CMK (cell line): Measurements from ENCODE around the gene ADGRV1.
"Not testable (repeated sequence)": the region's sequence is repeated elsewhere in the genome, so short reads cannot be mapped to it uniquely, and the experiment has no call there.

Experiments
- DNase-seq: peaks from one replicate; pipeline ENCODE4 v3.0.0-alpha.2; 2010; ENCODE audit warnings: low read depth

Gene ADGRV1

DNA sequence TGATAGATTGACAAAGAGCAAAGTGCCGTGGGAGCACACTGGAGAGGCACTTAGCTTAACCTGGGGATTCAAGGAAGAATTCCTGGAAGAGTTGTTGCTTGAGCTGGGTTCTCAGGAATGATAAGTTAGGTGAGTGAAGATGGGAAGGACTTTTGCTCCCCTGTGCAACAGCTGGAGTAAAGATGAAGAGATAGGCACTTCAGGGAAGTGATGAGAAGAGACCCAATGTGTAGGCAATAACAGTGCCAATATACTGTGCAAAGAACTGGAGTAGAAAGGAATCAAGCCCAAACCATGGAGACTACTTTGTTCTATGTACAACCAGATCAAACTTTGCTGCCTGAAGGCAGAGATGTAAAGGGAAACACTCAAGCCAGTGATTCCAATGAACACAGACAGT is 92.2 kb downstream of the ADGRV1 start:
- no peak for DNase-seq

DNA sequence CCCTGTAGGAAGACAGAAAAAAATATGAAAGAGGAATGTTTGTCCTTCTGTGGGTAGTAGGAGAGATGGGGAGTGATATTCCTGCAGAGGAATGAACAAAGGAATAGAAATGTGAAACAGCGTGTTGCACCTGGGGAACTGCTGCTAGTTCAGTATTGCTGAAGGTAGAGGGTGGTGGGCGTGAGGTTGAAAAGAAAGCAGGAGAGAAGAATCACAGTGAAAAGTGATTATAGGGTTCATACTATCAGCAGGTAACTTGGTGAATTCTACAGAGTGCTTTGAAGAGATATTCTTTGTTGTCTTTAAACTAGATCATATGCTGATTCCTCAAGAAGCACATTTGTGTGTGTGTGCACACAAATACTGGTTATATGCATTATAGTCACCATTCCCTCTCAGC is 95.6 kb downstream of the ADGRV1 start:
- no peak for DNase-seq

DNA sequence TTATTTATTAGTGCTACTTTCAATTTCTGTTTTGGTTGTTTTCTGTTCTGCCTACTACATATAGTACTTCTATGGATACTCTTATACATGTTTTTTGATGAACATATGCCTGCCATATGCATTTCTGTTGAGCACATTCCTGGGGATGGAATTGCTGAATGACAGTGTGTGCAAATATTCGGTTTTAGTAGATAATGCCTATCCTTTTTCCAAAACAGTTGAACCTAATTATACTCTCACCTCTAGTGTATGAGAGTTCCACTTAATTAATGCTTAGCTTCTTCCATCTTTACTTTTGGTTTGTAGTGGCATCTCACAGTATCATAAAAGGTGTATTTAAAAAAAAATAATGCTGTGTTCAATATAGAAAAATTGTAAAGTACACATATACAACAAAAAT is 96.8 kb downstream of the ADGRV1 start:
- no peak for DNase-seq

DNA sequence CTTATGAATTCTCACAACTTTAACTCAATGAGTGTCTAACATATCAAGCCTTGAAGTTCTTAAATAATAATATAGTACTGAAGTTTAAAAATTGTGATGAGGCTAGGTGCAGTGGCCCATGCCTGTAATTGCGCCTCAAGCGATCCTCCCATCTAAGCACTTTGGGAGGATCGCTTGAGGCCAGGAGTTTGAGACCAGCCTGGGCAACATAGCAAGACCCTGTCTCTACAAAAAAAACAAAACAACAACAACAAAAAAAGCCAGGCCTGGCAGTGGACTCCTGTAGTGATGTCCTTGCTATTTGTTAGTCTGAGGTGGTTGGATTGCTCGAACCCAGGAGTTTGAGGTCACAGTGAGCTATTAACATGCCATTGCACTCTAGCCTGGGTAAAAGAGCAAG is 98.4 kb downstream of the ADGRV1 start:
- no peak for DNase-seq

DNA sequence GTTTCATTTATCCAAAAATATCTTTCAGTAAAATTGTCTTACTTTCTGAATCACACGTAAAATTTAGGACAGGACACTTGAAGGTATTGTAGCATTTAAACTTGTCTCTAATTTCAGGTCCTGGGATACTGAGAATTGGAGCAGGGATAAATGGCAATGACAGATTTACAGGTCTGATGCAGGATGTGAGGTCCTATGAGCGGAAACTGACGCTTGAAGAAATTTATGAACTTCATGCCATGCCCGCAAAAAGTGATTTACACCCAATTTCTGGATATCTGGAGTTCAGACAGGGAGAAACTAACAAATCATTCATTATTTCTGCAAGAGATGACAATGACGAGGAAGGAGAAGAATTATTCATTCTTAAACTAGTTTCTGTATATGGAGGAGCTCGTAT is 99.2 kb downstream of the ADGRV1 start:
- no peak for DNase-seq

DNA sequence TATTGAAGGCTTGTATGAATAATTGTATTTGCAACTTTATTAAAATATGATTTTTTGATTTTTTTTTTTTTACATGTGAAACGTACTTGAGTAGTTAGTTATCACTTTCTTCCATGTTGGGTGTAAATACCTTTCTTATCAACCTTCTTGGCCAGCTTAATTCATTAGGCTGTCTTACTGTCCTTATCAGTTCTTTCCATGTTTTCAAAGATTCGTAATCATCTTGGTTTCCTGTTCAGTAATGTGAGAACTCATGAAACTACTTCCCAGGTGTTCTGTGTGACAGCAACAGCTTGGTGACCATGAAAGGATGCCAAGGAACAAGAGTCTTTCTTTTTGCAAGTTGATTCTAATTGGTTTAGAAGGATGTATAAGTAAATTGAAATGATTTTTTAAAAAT is 100.0 kb downstream of the ADGRV1 start:
- no peak for DNase-seq

DNA sequence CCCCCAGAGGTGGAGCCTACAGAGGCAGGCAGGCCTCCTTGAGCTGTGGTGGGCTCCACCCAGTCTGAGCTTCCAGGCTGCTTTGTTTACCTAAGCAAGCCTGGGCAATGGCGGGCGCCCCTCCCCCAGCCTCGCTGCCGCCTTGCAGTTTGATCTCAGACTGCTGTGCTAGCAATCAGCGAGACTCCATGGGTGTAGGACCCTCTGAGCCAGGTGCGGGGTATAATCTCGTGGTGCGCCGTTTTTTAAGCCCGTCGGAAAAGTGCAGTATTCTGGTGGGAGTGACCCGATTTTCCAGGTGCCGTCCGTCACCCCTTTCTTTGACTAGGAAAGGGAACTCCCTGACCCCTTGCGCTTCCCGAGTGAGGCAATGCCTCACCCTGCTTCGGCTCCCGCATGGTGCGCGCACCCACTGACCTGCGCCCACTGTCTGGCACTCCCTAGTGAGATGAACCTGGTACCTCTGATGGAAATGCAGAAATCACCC is 109.5 kb downstream of the ADGRV1 start:
- DNase-seq, result not testable (repeated sequence)

DNA sequence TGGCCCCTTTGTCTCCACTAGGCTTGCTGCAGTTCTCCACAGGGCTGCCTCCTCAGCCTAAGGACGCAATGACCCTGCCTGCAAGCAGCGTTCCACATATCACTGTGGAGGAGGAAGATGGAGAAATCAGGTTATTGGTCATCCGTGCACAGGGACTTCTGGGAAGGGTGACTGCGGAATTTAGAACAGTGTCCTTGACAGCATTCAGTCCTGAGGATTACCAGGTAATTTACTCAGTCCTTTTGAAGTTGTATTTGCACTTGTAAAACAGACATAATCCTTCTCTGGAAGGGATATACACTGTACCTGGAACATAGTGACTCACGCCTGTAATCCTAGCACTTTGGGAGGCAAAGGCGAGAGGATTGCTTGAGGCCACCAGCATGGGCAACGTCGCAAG is 116.6 kb downstream of the ADGRV1 start:
- DNase-seq, result no peak

DNA sequence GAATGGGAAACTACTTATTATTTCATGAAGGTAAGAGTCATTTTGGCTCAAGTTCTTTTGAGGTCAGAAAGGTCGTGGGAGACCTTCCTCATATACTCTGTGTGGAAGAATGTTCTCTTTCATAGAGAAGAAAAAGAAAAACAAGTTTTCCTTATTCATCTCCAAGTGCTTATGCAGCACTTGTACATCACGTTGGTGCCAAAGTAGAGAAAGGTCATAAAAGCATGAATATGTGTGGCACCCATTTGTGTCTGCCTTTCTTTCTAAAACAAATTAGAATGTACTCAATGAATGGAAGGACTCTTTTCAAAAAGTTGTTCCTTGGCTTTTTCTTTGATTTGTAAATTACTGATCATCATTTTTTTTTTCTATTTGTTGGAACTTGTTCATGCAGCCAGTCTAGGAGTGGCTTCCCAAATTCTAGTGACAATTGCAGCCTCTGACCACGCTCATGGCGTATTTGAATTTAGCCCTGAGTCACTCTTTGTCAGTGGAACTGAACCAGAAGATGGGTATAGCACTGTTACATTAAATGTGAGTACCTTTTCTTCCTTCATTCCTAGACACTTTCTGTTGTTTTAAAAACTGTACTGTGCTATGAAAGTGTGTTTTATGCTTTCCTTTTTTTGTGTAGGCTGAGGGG is 122.4 kb downstream of the ADGRV1 start:
- no peak for DNase-seq

DNA sequence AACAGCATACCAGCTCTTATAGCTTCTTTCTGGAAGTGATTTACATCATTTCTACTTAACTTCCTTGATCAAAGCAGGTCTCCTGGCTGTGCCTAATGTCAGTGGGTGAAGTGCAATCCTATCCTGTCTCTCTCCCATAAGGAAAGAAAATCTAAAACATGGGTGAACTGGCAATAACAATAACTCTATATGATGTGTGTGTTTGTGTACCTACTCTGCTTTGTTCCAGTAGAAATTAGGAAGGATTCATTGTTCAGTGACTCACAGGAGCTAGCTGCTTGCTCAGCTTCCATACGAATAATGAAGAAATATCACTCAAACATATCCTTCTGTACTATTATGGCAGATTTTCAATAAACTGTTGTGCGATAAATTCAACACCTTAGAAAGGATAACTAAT is 123.7 kb downstream of the ADGRV1 start:
- DNase-seq, result no peak

DNA sequence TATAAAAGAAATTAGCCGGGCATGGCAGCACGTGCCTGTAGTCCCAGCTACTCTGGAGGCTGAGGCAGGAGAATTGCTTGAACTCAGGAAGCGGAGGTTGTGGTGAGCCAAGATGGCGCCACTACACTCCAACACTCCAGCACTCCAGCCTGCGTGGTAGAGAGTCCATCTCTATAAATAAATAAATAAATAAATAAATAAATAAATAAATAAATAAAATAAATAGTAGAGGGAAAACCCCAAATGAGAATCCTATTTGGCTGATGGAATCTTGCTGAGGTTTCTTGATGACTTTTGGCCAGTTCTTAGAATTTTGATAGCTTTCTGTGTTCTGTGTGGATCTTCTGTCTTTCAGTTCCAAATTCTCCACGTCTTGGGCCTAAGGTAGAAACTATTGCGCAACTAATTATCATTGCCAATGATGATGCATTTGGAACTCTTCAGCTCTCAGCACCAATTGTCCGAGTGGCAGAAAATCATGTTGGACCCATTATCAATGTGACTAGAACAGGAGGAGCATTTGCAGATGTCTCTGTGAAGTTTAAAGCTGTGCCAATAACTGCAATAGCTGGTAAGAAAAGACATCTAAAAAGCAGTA is 126.9 kb downstream of the ADGRV1 start:
- no peak for DNase-seq

DNA sequence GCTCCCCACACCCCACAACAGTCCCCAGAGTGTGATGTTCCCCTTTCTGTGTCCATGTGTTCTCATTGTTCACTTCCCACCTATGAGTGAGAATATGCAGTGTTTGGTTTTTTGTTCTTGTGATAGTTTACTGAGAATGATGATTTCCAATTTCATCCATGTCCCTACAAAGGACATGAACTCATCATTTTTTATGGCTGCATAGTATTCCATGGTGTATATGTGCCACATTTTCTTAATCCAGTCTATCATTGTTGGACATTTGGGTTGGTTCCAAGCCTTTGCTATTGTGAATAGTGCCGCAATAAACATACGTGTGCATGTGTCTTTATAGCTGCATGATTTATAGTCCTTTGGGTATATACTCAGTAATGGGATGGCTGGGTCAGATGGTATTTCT is 127.8 kb downstream of the ADGRV1 start:
- not testable (repeated sequence) for DNase-seq

DNA sequence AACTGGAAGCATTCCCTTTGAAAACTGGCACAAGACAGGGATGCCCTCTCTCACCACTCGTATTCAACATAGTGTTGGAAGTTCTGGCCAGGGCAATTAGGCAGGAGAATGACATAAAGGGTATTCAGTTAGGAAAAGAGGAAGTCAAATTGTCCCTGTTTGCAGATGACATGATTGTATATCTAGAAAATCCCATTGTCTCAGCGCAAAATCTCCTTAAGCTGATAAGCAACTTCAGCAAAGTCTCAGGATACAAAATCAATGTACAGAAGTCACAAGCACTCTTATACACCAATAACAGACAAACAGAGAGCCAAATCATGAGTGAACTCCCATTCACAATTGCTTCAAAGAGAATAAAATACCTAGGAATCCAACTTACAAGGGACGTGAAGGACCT is 128.9 kb downstream of the ADGRV1 start:
- not testable (repeated sequence) for DNase-seq

DNA sequence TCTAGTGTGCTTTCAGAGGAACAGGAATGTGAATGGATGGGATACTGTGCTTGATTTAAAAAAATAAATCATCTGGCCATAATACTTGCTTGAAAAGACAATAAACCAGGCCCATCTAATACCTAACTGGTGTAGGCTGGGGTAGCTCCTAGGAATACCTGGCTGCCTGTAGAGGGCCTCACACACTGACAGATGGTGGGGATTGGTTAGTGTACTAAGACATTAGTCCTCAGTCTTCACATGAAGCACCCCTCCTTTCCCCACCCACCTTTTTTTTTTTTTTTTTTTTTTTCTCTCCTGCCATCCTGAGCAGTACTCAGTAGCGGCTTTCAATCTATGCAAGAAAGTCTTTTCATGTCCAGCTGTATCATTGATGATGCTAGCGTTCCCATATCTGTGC is 130.5 kb downstream of the ADGRV1 start:
- DNase-seq, result no peak

DNA sequence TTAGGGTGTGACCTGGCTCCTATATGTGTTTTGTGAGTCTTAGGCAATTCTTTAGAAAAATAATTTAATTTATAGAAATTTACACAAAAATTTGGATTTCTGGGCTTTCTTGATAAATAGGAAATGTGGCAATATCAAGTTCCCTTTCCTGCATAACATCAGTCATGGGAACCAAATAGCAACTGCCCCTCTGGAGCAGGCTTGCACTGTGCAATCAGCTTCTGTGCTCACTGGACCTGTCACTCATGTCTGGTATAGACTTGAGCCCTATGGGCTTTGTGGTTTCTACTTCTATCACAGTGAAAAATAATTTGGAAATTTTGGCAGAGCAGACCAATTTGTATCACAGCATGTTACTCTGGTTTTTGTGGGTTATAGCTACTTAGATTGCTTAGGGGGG is 131.7 kb downstream of the ADGRV1 start:
- no peak for DNase-seq

DNA sequence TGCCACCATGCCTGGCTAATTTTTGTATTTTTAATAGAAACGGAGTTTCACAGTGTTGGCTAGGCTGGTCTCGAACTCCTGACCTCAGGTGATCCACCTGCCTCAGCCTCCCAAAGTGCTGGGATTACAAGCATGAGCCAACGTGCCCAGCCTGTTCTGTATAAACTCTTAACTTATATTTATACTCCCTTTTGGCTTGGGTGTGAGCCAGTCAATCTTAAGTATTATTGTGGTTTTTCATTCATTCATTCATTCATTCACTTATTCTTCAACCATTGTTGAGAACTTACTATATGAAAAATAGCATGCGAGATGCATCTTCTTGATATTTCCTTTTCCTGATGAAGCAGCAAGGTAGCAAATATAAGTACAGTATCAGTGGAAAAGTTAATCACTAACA is 132.9 kb downstream of the ADGRV1 start:
- DNase-seq, result no peak

DNA sequence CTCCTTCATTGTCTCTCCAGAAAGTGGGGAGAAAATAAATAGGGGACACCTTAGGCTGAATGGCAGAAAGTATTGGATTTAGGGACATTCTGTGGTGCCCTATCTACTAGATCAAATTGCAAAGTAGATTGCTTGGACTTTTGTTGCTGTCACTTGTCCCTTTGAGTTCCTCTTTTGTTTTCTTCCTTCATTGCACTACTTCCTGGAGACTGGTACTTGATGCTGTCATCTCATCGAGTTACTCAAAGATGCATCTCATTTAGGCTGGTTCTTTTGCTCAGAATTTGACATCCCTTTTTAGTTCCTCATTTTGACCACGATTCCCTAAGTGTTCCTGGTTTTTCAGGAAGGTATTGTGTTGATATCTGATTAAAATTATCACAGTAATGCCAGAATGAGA is 137.6 kb downstream of the ADGRV1 start:
- no peak for DNase-seq

DNA sequence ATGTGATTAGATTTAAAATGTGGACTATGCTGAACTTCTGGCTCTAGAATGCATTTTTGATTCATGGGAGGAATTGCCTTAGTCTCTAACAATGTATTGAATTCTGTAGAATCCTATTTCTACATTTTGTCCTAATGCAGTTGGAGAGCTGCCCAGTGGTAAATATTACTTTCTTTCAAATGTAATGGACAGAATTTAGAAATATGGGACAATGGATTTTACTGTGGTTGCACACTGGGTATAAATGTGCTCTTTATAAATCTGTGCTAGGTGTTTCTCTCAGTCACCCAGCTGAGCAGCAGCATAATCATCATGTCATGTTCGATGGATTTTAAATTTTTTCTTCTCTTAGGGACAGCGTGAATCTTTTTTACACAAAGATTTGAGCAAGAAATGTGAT is 141.7 kb downstream of the ADGRV1 start:
- no peak for DNase-seq

DNA sequence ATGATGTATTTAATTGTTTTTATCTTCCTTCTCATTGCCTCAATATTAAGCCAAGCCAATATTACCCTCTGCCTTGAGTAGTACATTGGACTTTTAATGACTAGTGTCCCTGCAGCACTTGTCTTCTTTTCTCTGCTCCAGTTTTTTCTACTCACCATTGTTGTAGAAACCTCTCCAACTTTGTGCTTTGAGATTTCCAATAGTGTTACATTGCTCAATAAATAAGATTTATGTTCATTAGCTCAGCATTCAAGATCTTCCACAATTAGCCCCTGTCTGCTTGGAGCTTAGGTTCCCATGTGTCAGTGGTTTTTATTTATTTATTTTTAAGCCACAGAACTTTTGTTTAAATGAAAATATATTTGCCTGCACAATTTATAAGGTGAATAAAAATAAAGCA is 145.3 kb downstream of the ADGRV1 start:
- DNase-seq, result no peak

DNA sequence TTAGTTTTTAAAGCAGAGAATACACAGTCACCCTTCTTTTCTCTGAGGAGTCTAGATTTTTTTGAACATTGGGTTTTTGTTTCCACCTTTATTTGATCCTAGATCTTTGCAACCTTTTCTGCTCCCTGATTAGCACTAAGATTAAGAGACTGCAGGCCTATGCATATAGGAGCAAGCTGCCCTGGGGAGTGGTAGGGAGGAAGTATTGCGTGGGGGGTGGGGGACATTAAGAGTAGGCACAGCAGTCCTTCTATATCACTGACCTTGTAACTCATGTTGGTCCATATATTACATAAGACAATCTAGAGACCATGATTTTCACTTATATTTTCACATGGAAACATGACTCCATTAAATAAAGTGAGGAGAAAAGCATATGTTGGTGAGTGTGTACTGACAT is 149.1 kb downstream of the ADGRV1 start:
- no peak for DNase-seq

DNA sequence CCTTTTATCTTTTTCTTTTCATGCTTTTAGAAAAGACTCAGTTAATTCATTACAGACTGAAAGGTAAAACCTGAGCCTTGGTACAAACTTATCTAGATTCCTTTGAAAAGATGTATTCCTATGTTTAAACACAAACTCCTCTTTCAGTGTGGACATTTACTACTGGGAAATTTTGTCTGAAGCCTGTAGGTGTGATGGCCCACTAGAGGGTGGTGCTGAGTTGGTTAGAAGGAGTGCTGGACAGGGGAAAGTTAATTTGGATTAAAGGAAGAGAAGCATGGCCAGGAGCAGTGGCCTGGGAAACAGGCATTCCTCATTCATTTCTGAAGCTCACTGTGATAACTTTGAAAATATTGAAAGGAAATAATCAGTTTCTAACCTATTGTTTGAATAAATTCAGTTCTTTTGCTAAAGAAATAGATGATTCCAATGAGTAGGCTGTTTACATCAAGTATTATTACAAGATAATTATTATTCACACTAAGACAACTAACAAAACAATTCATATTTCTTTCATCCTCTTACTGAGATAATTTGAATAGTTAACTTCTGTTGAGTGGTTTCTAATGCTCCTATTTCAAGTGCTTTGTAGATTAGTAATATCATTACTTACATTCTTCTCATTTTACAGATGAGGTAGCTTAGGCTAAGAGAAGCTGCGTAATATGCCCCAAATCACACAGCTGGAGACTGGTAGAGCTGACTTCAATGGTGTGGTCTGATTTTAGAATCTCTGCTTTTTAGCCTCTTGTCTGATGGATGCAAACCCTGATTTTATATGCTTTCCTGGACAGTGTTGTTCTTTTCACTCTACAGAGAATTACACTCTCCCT is 150.9 kb downstream of the ADGRV1 start:
- DNase-seq, result no peak

DNA sequence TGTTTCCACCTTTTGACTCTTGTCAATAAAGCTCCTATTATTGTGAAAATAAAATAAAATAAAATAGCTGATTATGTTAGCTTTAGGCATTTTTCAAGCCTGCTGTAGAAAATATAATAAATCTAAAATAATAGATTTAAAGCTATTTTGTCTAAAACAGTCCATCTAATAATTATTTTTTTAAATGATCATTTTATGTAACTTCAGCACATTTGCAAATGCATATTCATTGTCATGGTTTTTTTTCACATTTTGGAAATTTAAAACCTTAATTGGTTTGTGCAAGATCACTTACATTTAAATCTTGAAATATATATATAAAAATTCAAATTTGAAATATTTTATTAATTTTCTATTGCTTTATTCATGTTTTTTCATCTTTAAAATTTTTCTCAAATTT is 159.8 kb downstream of the ADGRV1 start:
- DNase-seq, result no peak

DNA sequence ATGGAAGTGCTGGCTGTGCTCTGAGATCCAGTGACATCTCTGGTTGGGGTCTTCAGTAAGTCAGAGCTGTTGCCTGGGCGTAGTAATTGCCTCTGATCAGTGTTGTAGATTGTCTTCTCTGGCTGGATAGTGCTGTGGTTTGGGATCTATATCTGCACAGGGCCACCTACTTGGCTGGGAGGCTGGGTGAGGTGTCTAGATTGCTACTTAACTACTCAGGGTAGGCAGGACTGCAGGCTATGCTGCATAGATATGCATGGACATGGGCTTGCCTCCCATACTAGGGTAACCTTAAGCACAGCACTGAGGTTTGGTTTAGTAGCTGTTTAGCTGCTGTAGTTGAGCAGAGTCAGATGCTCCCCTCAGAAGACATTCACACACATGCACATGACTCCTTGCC is 181.0 kb downstream of the ADGRV1 start:
- DNase-seq, result no peak
